ENCODE data around the gene PPP1R14D. TPM values are rescaled to one million over a fixed set of nuclear protein-coding genes. Genes with fewer than 3 reads are reported as not detected.

PPP1R14D gene
- total RNA-seq, 2 donors from 2014 or later = not detected

DNA sequence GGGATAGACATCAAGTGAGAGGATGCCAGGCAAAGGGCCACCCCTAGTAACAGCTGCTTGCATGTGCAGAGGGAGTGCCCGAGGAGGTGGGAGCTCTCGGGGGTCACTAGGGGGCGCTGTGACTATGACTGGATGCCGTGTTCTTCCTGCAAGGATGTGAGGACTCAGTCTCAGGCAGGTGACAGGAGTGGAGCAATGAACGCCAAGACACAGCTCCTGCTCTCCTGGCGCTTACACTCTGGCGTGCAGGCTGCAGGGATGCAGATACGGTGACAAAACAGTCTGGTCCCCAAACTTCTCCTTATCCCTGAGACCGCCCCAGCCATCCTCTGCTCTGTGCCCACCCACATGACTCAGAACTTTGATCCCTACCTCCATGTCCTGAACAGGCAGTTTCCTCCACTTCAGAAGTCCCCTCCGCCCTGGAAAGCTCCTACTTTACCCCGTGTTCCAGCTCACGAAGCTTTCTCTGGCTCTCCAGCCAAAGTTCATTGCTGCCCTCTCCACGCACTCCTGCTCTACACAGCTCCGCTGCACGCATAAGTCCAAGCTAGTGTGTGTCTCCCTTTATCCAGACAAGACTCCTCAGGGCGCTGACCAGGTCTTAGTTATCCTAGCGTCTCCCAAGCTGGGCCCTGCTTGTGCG, 30.8 kb upstream of the PPP1R14D start:
- DNase-seq (ENCODE audit: low spot score) (peak; percentile 80), ATAC-seq (peak; percentile 78 to 81)
- Mint-ChIP-seq H3K36me3 (no peaks in the 10 kb centered on the region), H3K9me3 (no peaks in the 10 kb centered on the region), H3K27ac (no peak overlapping the region), H3K4me1 (ENCODE audit: low read depth in 2 of 2) (peaks cover 5 to 10% of the 10 kb centered on the region in 2 donors), H3K4me3 (no peak overlapping the region), H3K27me3 (peaks cover 5 to 22% of the 10 kb centered on the region in 2 donors)

DNA sequence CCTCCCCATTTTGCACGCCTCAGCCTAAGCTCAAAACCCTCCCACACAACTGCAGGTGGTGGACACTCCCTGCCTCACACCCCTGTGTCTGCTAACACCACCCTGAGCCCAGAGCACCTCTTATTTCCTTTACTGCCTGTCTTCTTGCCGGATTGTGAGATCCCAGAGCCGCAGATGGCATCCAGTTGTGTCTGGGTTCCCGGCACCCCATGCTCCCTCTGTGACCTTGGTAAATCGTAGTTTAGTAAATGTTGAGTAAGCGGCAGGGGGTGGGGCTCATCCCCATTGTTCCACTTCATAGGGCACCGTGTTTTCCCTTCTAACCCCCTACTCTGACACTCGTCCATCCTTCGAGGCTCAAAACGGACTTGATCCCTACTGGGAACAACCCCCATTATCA, 30.2 kb upstream of the PPP1R14D start:
- Mint-ChIP-seq H3K4me1 (ENCODE audit: low read depth in 2 of 2) (peaks cover 5 to 10% of the 10 kb centered on the region in 2 donors), H3K4me3 (no peak overlapping the region), H3K27ac (no peak overlapping the region), H3K9me3 (no peaks in the 10 kb centered on the region), H3K36me3 (no peaks in the 10 kb centered on the region), H3K27me3 (peaks cover 0 to 17% of the 10 kb centered on the region in 2 donors)
- no peak for ATAC-seq
- DNase-seq (ENCODE audit: low spot score) = no peak

GRCh38 chr15:40857601-40858341, 29.3 kb upstream of the PPP1R14D start:
- DNase-seq (ENCODE audit: low spot score) (no peak), ATAC-seq (peak; percentile 82 to 89)
- Mint-ChIP-seq H3K9me3 (no peaks in the 10 kb centered on the region), H3K4me1 (ENCODE audit: low read depth in 2 of 2) (peaks cover 5 to 8% of the 10 kb centered on the region in 2 donors), H3K27me3 (peaks cover 0 to 15% of the 10 kb centered on the region in 2 donors), H3K27ac (no peak overlapping the region), H3K36me3 (no peaks in the 10 kb centered on the region), H3K4me3 (no peak overlapping the region)

- H3K27ac Mint-ChIP-seq = no peak overlapping the region
- peaks cover 0 to 13% of the 10 kb centered on the region in 2 donors for H3K27me3 Mint-ChIP-seq
- DNase-seq (ENCODE audit: low spot score) (no peak), ATAC-seq (no peak)
- H3K36me3 Mint-ChIP-seq = no peaks in the 10 kb centered on the region
- no peaks in the 10 kb centered on the region for H3K9me3 Mint-ChIP-seq
- no peak overlapping the region for H3K4me3 Mint-ChIP-seq
- H3K4me1 Mint-ChIP-seq (ENCODE audit: low read depth in 2 of 2) = peaks cover 5 to 7% of the 10 kb centered on the region in 2 donors
Observed at GRCh38 chr15:40856746-40857145, 28.2 kb upstream of the PPP1R14D start.

- DNase-seq (ENCODE audit: low spot score) (no peak), ATAC-seq (no peak)
- H3K4me1 Mint-ChIP-seq (ENCODE audit: low read depth in 2 of 2) = peaks cover 5 to 7% of the 10 kb centered on the region in 2 donors
- no peaks in the 10 kb centered on the region for H3K9me3 Mint-ChIP-seq
- no peak overlapping the region for H3K27ac Mint-ChIP-seq
- H3K4me3 Mint-ChIP-seq = no peak overlapping the region
- no peaks in the 10 kb centered on the region for H3K36me3 Mint-ChIP-seq
- H3K27me3 Mint-ChIP-seq = peaks cover 0 to 17% of the 10 kb centered on the region in 2 donors
Observed at GRCh38 chr15:40855706-40856234, 27.3 kb upstream of the PPP1R14D start.

DNA sequence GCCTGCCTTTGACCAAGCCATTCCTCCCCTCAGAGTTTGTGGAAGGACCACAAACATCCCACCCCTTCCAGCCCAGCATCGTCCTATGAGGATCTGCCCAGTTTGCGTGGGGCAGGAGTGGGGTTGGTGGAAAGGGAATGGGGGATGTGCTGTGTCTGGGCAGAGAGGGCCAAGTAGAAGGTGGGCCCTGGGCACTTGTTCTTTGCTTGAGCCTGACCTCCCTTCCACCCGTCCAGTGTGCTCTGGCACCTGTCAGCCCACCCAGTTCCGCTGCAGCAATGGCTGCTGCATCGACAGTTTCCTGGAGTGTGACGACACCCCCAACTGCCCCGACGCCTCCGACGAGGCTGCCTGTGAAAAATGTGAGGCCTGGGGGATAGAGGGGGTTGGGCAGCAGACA, 25.7 kb upstream of the PPP1R14D start:
- Mint-ChIP-seq H3K27ac (no peak overlapping the region), H3K4me3 (no peak overlapping the region), H3K27me3 (peaks cover 0 to 10% of the 10 kb centered on the region in 2 donors), H3K4me1 (ENCODE audit: low read depth in 2 of 2) (peaks cover 5 to 7% of the 10 kb centered on the region in 2 donors), H3K9me3 (no peaks in the 10 kb centered on the region), H3K36me3 (no peaks in the 10 kb centered on the region)
- no peak for DNase-seq (ENCODE audit: low spot score)
- ATAC-seq = no peak

DNA sequence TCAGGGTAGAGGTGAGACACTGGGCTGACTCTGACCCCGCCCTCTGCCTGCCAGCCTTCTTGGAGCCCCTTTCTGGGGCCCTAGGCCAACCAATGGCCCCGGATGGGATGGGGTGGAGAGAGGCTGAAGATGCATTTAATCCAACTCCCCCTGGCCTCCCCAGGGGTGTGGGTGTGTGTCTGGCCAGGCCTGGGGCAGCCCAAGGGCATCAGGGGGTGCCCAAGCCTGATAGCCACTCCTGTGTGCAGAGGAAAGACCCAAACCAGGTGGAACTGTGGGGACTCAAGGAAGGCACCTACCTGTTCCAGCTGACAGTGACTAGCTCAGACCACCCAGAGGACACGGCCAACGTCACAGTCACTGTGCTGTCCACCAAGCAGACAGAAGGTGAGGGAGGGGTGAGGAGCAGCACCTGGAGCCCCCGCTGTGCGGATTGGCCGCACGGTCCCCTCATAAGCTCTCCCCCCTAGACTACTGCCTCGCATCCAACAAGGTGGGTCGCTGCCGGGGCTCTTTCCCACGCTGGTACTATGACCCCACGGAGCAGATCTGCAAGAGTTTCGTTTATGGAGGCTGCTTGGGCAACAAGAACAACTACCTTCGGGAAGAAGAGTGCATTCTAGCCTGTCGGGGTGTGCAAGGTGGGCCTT, 24.9 kb upstream of the PPP1R14D start:
- ATAC-seq (peak in 1 of 2 donors; percentile 8), DNase-seq (ENCODE audit: low spot score) (no peak)
- Mint-ChIP-seq H3K4me1 (ENCODE audit: low read depth in 2 of 2) (peaks cover 0 to 3% of the 10 kb centered on the region in 2 donors), H3K4me3 (no peak overlapping the region), H3K9me3 (no peaks in the 10 kb centered on the region), H3K27me3 (peaks cover 0 to 6% of the 10 kb centered on the region in 2 donors), H3K36me3 (no peaks in the 10 kb centered on the region), H3K27ac (no peak overlapping the region)

GRCh38 chr15:40852529-40852928, 24.0 kb upstream of the PPP1R14D start:
- Mint-ChIP-seq H3K27ac (no peak overlapping the region), H3K4me3 (no peak overlapping the region), H3K27me3 (peaks cover 0 to 9% of the 10 kb centered on the region in 2 donors), H3K36me3 (no peaks in the 10 kb centered on the region), H3K9me3 (no peaks in the 10 kb centered on the region), H3K4me1 (ENCODE audit: low read depth in 2 of 2) (no peaks in the 10 kb centered on the region)
- DNase-seq (ENCODE audit: low spot score) = no peak
- no peak for ATAC-seq

DNA sequence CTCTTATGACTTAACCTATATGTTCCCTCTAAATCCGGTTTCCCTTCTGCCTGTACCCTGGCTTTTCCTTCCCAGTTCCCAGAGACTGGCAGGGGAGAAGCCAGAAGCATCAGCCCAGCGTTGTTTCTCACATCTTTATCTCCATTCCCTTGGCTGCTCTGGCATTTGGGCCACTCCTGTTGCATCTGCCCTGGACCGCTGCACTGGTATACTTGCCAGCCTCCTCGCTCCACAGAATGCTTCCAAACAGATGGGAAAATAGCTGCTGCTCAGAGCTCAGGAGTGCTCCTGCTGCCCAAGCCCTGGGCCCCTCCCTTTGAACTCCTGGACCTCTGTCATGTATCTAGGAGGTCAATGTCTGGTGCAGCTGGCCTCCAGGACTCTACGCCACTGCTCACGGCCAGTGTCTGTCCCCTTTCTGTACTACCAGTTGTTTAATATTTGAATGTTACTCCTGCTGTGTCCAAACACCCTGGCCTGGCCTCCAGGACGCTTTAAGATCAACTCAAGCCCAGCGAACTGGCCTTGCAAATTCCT, 22.1 kb upstream of the PPP1R14D start:
- H3K27ac Mint-ChIP-seq = no peak overlapping the region
- H3K4me3 Mint-ChIP-seq = no peak overlapping the region
- no peaks in the 10 kb centered on the region for H3K4me1 Mint-ChIP-seq (ENCODE audit: low read depth in 2 of 2)
- H3K27me3 Mint-ChIP-seq = peaks cover 0 to 12% of the 10 kb centered on the region in 2 donors
- DNase-seq (ENCODE audit: low spot score) (no peak), ATAC-seq (no peak)
- no peaks in the 10 kb centered on the region for H3K36me3 Mint-ChIP-seq
- H3K9me3 Mint-ChIP-seq = no peaks in the 10 kb centered on the region

DNA sequence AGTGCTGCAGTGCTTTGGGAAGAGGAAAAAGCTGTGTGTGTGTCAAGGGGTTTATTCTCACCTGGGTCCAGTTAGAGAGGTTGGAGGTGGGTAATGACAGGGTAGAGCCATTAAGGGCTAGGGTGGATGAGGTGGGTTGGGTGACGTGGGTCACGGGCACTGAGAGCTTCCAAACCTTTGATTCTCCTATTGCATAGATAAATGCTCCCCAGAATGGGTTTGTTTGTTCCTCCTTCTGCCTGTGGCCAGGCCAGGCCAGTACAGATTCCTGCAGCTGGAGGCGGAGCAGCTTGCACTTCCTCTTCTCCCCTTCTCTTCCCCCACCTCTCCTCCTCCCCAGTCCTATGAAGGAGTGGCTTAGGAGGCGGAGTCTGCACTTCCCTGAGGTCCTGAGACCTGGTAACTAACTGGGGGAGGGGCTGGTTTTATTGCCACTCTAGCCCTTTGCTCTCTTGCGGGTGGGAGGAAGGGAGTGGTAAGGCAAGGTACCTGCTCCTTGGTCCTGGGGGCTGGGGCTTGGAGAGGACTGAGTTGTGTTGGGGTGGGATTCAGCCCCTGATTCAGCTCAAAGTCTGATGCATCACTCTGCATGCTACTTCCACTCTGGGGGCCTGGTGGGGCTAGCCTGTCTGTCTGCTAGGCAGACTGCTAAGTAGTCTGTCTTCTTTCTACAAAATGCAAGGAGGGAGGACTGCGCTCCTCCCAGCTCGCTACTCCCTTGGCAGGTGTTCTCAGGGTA, 18.9 kb upstream of the PPP1R14D start:
- ATAC-seq = no peak

GRCh38 chr15:40846841-40847222, 18.3 kb upstream of the PPP1R14D start:
- Mint-ChIP-seq H3K27ac (no peak overlapping the region), H3K36me3 (no peaks in the 10 kb centered on the region), H3K4me1 (ENCODE audit: low read depth in 2 of 2) (peaks cover 5 to 6% of the 10 kb centered on the region in 2 donors), H3K4me3 (no peak overlapping the region), H3K9me3 (no peaks in the 10 kb centered on the region), H3K27me3 (peaks cover 7 to 25% of the 10 kb centered on the region in 2 donors)
- DNase-seq (ENCODE audit: low spot score) (peak; percentile 37), ATAC-seq (no peak)

More for the DNA sequence above, 18.9 kb upstream of the PPP1R14D start:
- DNase-seq (ENCODE audit: low spot score) = peak; percentile 12
- Mint-ChIP-seq H3K9me3 (no peaks in the 10 kb centered on the region), H3K4me1 (ENCODE audit: low read depth in 2 of 2) (peaks cover 5 to 6% of the 10 kb centered on the region in 2 donors), H3K27me3 (peaks cover 7 to 22% of the 10 kb centered on the region in 2 donors), H3K4me3 (no peak overlapping the region), H3K27ac (no peak overlapping the region), H3K36me3 (no peaks in the 10 kb centered on the region)

GRCh38 chr15:40845511-40846284, 17.2 kb upstream of the PPP1R14D start:
- DNase-seq (ENCODE audit: low spot score) (peak; percentile 45), ATAC-seq (no peak)
- peaks cover 5 to 6% of the 10 kb centered on the region in 2 donors for H3K4me1 Mint-ChIP-seq (ENCODE audit: low read depth in 2 of 2)
- peaks cover 7 to 25% of the 10 kb centered on the region in 2 donors for H3K27me3 Mint-ChIP-seq
- H3K4me3 Mint-ChIP-seq = no peak overlapping the region
- H3K9me3 Mint-ChIP-seq = no peaks in the 10 kb centered on the region
- no peak overlapping the region for H3K27ac Mint-ChIP-seq
- H3K36me3 Mint-ChIP-seq = no peaks in the 10 kb centered on the region

Measured in natural killer cell treated with Interleukin-12 subunit alpha and Interleukin-12 subunit beta and Interleukin-15 and Interleukin-18, amount 100 ng/mL, for 72 hours (primary cell).